HEK293 (cell line): Measurements from ENCODE around the gene GPR37.
A peak's percentile ranks its signal among the peaks of the same experiment; 100 is the strongest.

Experiments
- CTCF ChIA-PET: fragments of 350-600 bp; formaldehyde crosslinking; extraction: SDS; loops from one replicate; lab custom pipeline; 2021; ENCODE audit warnings: antibody characterized with exemption; lab: Yijun Ruan, JAX
- POLR2A ChIA-PET: fragments of 300-600 bp; formaldehyde crosslinking; extraction: SDS; loops from one replicate; lab custom pipeline; 2020; ENCODE audit warnings: antibody characterized with exemption, inconsistent platforms; lab: Yijun Ruan, JAX
- H3K27ac ChIP-seq: fragments of 200-500 bp; sonication (Bioruptor generic); 2 replicates; pipeline ENCODE4 v1.5.1; 2014; ENCODE audit warnings: low read depth, low read length, control low read depth, inconsistent platforms; ENCODE audit errors: extremely low read depth
- H3K36me3 ChIP-seq, 2 experiments: fragments of 200-500 bp in 1 of 2; sonication (Bioruptor generic) in 1 of 2; 1 replicate in 1 of 2; 2 replicates in 1 of 2; pipeline ENCODE4 v1.5.1; 2014 to 2017; ENCODE audit warnings: inconsistent platforms in 2 of 2, low read length in 2 of 2; ENCODE audit not compliant: control insufficient read depth in 2 of 2, insufficient read depth in 1 of 2
- H3K4me1 ChIP-seq: fragments of 200-500 bp; sonication (Bioruptor generic); 2 replicates; pipeline ENCODE4 v1.5.1; 2014; ENCODE audit warnings: mild to moderate bottlenecking, low read length, inconsistent platforms; ENCODE audit not compliant: control insufficient read depth, insufficient read depth
- H3K4me3 ChIP-seq: 2 replicates; pipeline ENCODE4 v1.5.1; 2011; ENCODE audit warnings: low read depth, mild to moderate bottlenecking, control low read depth, low read length, moderate library complexity
- H3K9me3 ChIP-seq: fragments of 200-500 bp; sonication (Bioruptor generic); 2 replicates; pipeline ENCODE4 v1.5.1; 2014; ENCODE audit warnings: low read depth, low read length, inconsistent platforms; ENCODE audit not compliant: control insufficient read depth, insufficient read depth
- GLIS2 ChIP-seq: fragments of 450-650 bp; formaldehyde crosslinking; IDR thresholded peaks from 2 replicates; pipeline ENCODE4 v1.5.1; 2016; ENCODE audit warnings: missing biosample characterization, missing genetic modification characterization
- HOXA7 ChIP-seq: sonication (generic); formaldehyde crosslinking; IDR thresholded peaks from 2 replicates; pipeline ENCODE4 v1.8.1; 2022; ENCODE audit warnings: missing genetic modification reagents, borderline replicate concordance
- KLF9 ChIP-seq: fragments of 450-650 bp; formaldehyde crosslinking; IDR thresholded peaks from 2 replicates; pipeline ENCODE4 v1.5.1; 2016; ENCODE audit warnings: missing biosample characterization, missing genetic modification characterization, low read depth
- PRDM1 ChIP-seq: fragments of 450-650 bp; formaldehyde crosslinking; IDR thresholded peaks from 2 replicates; pipeline ENCODE4; 2016; ENCODE audit warnings: missing biosample characterization, missing genetic modification characterization
- REPIN1 ChIP-seq: fragments of 450-650 bp; formaldehyde crosslinking; IDR thresholded peaks from 2 replicates; pipeline ENCODE4 v1.5.1; 2017; ENCODE audit warnings: missing biosample characterization, missing genetic modification characterization, low read depth
- SCRT2 ChIP-seq: fragments of 450-650 bp; formaldehyde crosslinking; IDR thresholded peaks from 2 replicates; pipeline ENCODE4 v1.5.1; 2016; ENCODE audit warnings: missing biosample characterization, missing genetic modification characterization
- ZBTB20 ChIP-seq: fragments of 450-650 bp; formaldehyde crosslinking; IDR thresholded peaks from 2 replicates; pipeline ENCODE4 v1.5.1; 2016; ENCODE audit warnings: missing biosample characterization, missing genetic modification characterization
- ZNF10 ChIP-seq: fragments of 450-650 bp; formaldehyde crosslinking; IDR thresholded peaks from 2 replicates; pipeline ENCODE4 v1.5.1; 2017; ENCODE audit warnings: missing biosample characterization, missing genetic modification characterization
- ZNF335 ChIP-seq: fragments of 450-650 bp; formaldehyde crosslinking; conservative IDR thresholded peaks from 2 replicates; pipeline ENCODE4 v1.5.1; 2016; ENCODE audit warnings: missing biosample characterization, missing genetic modification characterization
- ZNF350 ChIP-seq: fragments of 450-650 bp; formaldehyde crosslinking; IDR thresholded peaks from 2 replicates; pipeline ENCODE4 v1.5.0; 2017; ENCODE audit warnings: missing biosample characterization, mild to moderate bottlenecking, missing genetic modification characterization
- ZNF600 ChIP-seq: fragments of 450-650 bp; formaldehyde crosslinking; IDR thresholded peaks from 2 replicates; pipeline ENCODE4 v1.5.1; 2016; ENCODE audit warnings: missing biosample characterization, missing genetic modification characterization
- ZNF747 ChIP-seq: fragments of 450-650 bp; formaldehyde crosslinking; IDR thresholded peaks from 2 replicates; pipeline ENCODE4 v1.5.1; 2016; ENCODE audit warnings: missing biosample characterization, missing genetic modification characterization
- ZNF792 ChIP-seq: fragments of 450-650 bp; formaldehyde crosslinking; IDR thresholded peaks from 2 replicates; pipeline ENCODE4 v1.5.1; 2016; ENCODE audit warnings: missing biosample characterization, missing genetic modification characterization
- TF ChIP-seq, protein P1 (sequence below): fragments of 450-650 bp; formaldehyde crosslinking; IDR thresholded peaks from 2 replicates; pipeline ENCODE4 v1.5.1; 2017; ENCODE audit warnings: missing biosample characterization, missing genetic modification characterization
- TF ChIP-seq, protein P2 (sequence below): fragments of 450-650 bp; formaldehyde crosslinking; conservative IDR thresholded peaks from 2 replicates; pipeline ENCODE4 v1.5.1; 2016; ENCODE audit warnings: low read depth, missing biosample characterization, missing genetic modification characterization
- TF ChIP-seq, protein P3 (sequence below): fragments of 450-650 bp; IDR thresholded peaks from 2 replicates; pipeline ENCODE4 v1.5.1; 2018; ENCODE audit warnings: missing biosample characterization, missing genetic modification characterization
- TF ChIP-seq, protein P4 (sequence below): fragments of 450-650 bp; formaldehyde crosslinking; IDR thresholded peaks from 2 replicates; pipeline ENCODE4 v1.5.1; 2016; ENCODE audit warnings: missing biosample characterization, missing genetic modification characterization
- TF ChIP-seq, protein P5 (sequence below): fragments of 450-650 bp; formaldehyde crosslinking; IDR thresholded peaks from 2 replicates; pipeline ENCODE4 v1.5.1; 2017; ENCODE audit warnings: missing biosample characterization, missing genetic modification characterization

Gene GPR37

DNA sequence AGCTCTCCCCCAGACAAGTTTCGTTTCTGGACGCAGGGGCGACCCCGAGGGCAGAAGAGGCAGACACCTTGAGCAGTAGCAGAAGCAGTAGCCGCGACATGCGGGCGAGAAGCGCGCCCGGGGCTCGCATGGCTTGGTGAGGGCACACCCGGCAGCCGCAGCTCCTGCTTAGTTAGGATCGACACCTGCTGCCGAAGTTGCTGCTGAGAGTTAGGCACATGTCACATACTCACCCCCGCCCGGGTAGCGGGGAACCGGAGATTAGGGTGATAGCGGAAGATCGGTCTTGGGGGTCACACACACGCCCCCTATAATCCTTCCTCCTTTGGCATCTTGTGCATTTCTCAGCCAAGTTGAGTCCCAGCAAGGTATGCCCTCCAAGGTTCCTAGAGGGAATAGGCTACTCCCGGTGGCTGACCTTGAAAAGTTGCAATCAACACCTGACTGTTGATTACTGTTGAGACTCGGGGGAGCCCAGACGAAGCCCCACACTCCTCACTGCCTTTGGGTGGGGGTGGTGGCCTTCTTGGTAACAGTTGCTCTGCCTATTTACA, 668 bp downstream of the GPR37 start (continued):
- TF ChIP-seq, protein P1, sequence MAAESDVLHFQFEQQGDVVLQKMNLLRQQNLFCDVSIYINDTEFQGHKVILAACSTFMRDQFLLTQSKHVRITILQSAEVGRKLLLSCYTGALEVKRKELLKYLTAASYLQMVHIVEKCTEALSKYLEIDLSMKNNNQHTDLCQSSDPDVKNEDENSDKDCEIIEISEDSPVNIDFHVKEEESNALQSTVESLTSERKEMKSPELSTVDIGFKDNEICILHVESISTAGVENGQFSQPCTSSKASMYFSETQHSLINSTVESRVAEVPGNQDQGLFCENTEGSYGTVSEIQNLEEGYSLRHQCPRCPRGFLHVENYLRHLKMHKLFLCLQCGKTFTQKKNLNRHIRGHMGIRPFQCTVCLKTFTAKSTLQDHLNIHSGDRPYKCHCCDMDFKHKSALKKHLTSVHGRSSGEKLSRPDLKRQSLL (tag by site-specific recombination) = no peak
- TF ChIP-seq REPIN1 (no peak), ZNF350 (no peak)

DNA sequence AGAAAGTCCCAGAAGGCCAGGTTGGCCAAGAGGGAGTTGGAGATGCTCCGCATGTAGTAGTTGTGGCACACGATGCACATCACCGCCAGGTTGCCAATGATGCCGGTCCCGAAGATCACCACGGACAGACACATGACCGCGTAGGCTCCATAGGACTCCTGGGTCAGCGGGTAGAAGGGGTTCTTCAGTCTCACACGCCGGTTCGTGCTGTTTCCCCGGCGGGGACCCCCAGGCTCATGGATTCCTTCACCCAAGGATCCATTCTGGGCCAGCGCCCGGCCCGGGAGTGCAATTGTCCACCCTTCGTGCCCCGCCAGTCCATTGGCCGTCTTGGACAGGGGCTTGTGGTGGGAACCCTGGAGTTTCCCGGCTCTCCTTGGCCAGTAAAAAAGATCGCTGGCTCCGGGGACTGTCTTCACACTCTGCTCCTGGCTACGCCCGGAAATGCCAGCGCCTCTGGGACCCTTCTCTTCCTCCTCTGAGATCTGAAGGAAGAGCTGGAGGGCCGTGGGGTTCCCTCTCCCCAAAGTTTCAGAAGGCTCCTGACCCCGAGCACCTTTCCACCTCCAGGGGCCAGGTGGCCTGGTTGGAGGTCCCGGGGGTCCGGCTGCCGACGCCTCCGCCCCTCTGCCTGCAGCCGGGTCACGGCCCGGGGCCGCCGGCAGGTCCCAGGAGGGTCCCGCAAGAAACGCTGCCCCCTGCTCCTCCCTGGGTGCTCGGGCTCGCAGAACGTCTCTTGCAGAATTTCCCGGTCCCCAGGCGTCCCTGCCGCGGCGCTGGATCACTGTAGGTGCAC, 1.3 kb downstream of the GPR37 start:
- Histone ChIP-seq H3K4me1 (no peaks in the 10 kb centered on the region; the same call in 1 of the 2 replicates), H3K36me3 (no peaks in the 10 kb centered on the region), H3K27ac (peak overlapping the region; percentile 78; the same call in 1 of the 2 replicates), H3K9me3 (no peaks in the 10 kb centered on the region), H3K4me3 (peak overlapping the region; percentile 52)
- CTCF ChIA-PET = no interaction called here
- POLR2A ChIA-PET = no interaction called here
- TF ChIP-seq, protein P2, sequence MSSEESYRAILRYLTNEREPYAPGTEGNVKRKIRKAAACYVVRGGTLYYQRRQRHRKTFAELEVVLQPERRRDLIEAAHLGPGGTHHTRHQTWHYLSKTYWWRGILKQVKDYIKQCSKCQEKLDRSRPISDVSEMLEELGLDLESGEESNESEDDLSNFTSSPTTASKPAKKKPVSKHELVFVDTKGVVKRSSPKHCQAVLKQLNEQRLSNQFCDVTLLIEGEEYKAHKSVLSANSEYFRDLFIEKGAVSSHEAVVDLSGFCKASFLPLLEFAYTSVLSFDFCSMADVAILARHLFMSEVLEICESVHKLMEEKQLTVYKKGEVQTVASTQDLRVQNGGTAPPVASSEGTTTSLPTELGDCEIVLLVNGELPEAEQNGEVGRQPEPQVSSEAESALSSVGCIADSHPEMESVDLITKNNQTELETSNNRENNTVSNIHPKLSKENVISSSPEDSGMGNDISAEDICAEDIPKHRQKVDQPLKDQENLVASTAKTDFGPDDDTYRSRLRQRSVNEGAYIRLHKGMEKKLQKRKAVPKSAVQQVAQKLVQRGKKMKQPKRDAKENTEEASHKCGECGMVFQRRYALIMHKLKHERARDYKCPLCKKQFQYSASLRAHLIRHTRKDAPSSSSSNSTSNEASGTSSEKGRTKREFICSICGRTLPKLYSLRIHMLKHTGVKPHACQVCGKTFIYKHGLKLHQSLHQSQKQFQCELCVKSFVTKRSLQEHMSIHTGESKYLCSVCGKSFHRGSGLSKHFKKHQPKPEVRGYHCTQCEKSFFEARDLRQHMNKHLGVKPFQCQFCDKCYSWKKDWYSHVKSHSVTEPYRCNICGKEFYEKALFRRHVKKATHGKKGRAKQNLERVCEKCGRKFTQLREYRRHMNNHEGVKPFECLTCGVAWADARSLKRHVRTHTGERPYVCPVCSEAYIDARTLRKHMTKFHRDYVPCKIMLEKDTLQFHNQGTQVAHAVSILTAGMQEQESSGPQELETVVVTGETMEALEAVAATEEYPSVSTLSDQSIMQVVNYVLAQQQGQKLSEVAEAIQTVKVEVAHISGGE (tag by site-specific recombination) = peak; percentile 42; the same call in 1 of the 2 replicates
- 0 out of 2 replicates have a peak, but pooled peaks have one; percentile 55 for TF ChIP-seq ZBTB20 (tag by site-specific recombination)
- TF ChIP-seq PRDM1 (tag by site-specific recombination) = no peak

DNA sequence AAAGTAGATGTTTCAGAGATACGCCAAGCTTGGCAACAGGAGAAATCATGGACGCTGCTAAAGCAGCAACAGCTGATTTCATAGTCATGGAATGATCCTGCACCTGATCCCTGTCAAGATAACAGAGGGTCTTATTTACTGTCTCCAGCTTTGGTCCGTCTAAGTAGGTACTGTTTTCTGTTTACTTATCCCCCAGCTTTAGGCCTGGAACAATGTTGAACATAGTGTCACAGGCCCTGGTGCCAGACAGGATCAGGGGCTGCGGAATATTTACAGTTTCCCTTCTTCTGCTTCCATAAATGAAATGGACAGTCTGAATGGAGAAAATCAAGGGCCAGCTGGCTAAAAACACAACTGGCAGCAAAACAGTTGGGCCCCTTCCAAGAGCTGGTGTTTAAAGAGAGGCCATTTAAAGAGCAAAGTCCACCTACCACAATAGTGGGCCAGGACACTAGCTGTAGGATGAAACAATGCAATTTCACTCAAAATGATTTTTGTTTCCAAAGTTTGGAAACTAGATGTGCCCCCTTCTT, 2.9 kb downstream of the GPR37 start:
- POLR2A ChIA-PET = no interaction called here
- H3K36me3 ChIP-seq = no peaks in the 10 kb centered on the region
- no peak overlapping the region for H3K27ac ChIP-seq
- CTCF ChIA-PET = no interaction called here
- no peak for TF ChIP-seq ZNF792 (tag by site-specific recombination)
- 0 out of 2 replicates have a peak, but pooled peaks have one; percentile 43 for TF ChIP-seq ZNF10 (tag by site-specific recombination)
- TF ChIP-seq, protein P3, sequence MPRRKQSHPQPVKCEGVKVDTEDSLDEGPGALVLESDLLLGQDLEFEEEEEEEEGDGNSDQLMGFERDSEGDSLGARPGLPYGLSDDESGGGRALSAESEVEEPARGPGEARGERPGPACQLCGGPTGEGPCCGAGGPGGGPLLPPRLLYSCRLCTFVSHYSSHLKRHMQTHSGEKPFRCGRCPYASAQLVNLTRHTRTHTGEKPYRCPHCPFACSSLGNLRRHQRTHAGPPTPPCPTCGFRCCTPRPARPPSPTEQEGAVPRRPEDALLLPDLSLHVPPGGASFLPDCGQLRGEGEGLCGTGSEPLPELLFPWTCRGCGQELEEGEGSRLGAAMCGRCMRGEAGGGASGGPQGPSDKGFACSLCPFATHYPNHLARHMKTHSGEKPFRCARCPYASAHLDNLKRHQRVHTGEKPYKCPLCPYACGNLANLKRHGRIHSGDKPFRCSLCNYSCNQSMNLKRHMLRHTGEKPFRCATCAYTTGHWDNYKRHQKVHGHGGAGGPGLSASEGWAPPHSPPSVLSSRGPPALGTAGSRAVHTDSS (tag by site-specific recombination) = no peak
- no peak for TF ChIP-seq HOXA7 (CRISPR knock-in tag)
- TF ChIP-seq GLIS2 (tag by site-specific recombination) = no peak
- TF ChIP-seq SCRT2 (tag by site-specific recombination) = peak; percentile 86
- no peak for TF ChIP-seq KLF9 (tag by site-specific recombination)
- TF ChIP-seq ZNF600 (tag by site-specific recombination) = 0 out of 2 replicates have a peak, but pooled peaks have one; percentile 11
- TF ChIP-seq, protein P4, sequence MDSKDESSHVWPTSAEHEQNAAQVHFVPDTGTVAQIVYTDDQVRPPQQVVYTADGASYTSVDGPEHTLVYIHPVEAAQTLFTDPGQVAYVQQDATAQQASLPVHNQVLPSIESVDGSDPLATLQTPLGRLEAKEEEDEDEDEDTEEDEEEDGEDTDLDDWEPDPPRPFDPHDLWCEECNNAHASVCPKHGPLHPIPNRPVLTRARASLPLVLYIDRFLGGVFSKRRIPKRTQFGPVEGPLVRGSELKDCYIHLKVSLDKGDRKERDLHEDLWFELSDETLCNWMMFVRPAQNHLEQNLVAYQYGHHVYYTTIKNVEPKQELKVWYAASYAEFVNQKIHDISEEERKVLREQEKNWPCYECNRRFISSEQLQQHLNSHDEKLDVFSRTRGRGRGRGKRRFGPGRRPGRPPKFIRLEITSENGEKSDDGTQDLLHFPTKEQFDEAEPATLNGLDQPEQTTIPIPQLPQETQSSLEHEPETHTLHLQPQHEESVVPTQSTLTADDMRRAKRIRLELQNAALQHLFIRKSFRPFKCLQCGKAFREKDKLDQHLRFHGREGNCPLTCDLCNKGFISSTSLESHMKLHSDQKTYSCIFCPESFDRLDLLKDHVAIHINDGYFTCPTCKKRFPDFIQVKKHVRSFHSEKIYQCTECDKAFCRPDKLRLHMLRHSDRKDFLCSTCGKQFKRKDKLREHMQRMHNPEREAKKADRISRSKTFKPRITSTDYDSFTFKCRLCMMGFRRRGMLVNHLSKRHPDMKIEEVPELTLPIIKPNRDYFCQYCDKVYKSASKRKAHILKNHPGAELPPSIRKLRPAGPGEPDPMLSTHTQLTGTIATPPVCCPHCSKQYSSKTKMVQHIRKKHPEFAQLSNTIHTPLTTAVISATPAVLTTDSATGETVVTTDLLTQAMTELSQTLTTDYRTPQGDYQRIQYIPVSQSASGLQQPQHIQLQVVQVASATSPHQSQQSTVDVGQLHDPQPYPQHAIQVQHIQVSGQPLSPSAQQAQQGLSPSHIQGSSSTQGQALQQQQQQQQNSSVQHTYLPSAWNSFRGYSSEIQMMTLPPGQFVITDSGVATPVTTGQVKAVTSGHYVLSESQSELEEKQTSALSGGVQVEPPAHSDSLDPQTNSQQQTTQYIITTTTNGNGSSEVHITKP (tag by site-specific recombination) = 0 out of 2 replicates have a peak, but pooled peaks have one; percentile 36
- no peak for TF ChIP-seq ZNF335 (tag by site-specific recombination)
- TF ChIP-seq ZNF747 (tag by site-specific recombination) = no peak
- TF ChIP-seq, protein P5, sequence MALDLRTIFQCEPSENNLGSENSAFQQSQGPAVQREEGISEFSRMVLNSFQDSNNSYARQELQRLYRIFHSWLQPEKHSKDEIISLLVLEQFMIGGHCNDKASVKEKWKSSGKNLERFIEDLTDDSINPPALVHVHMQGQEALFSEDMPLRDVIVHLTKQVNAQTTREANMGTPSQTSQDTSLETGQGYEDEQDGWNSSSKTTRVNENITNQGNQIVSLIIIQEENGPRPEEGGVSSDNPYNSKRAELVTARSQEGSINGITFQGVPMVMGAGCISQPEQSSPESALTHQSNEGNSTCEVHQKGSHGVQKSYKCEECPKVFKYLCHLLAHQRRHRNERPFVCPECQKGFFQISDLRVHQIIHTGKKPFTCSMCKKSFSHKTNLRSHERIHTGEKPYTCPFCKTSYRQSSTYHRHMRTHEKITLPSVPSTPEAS (tag by site-specific recombination) = no peak
- no peaks in the 10 kb centered on the region; the same call in 1 of the 2 replicates for H3K4me1 ChIP-seq
- peak overlapping the region; percentile 9 for H3K4me3 ChIP-seq
- H3K9me3 ChIP-seq = no peaks in the 10 kb centered on the region
